Choroid plexus epithelial cell (primary cell): ENCODE measurements around the gene IGLL1.
"Not testable (repeated sequence)": the region's sequence is repeated elsewhere in the genome, so short reads cannot be mapped to it uniquely, and the experiment has no call there.

ENCODE experiments used
- DNase-seq: peaks from one replicate; pipeline ENCODE4 v3.0.0-alpha.2; 2010; ENCODE audit warnings: low read depth
- H3K4me3 ChIP-seq: 2 replicates; pipeline ENCODE4 v1.5.1; 2011; ENCODE audit warnings: low read depth, mild to moderate bottlenecking, control low read depth, low read length, moderate library complexity
- CTCF ChIP-seq: conservative IDR thresholded peaks from 2 replicates; pipeline ENCODE4 v1.5.1; 2011; ENCODE audit warnings: low read depth, mild to moderate bottlenecking, control low read depth, inconsistent platforms, low read length, moderate library complexity

IGLL1 gene

DNA sequence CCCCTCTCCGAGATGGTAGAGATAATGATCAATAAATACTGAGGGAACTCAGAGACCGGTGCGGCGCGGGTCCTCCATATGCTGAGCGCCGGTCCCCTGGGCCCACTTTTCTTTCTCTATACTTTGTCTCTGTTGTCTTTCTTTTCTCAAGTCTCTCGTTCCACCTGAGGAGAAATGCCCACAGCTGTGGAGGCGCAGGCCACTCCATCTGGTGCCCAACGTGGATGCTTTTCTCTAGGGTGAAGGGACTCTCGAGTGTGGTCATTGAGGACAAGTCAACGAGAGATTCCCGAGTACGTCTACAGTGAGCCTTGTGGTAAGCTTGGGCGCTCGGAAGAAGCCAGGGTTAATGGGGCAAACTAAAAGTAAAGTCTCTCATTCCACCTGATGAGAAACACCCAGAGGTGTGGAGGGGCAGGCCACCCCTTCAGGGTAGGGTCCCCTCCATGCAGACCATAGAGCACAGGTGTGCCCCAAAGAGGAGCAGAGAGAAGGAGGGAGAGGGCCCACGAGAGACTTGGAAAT lies 43.2 kb downstream of the IGLL1 start:
- DNase-seq, result no peak
- H3K4me3 ChIP-seq, result no peak overlapping the region
- no peak for TF ChIP-seq CTCF

GRCh38 chr22:23535790-23536661 lies 44.1 kb downstream of the IGLL1 start:
- not testable (repeated sequence) for H3K4me3 ChIP-seq, DNase-seq

GRCh38 chr22:23534851-23535717 lies 45.0 kb downstream of the IGLL1 start:
- no peak for DNase-seq
- H3K4me3 ChIP-seq, result no peak overlapping the region
- no peak for TF ChIP-seq CTCF

- no peak for TF ChIP-seq CTCF
- no peak for DNase-seq
- H3K4me3 ChIP-seq, result no peak overlapping the region
Observed at GRCh38 chr22:23534201-23534850, 45.8 kb downstream of the IGLL1 start.

DNA sequence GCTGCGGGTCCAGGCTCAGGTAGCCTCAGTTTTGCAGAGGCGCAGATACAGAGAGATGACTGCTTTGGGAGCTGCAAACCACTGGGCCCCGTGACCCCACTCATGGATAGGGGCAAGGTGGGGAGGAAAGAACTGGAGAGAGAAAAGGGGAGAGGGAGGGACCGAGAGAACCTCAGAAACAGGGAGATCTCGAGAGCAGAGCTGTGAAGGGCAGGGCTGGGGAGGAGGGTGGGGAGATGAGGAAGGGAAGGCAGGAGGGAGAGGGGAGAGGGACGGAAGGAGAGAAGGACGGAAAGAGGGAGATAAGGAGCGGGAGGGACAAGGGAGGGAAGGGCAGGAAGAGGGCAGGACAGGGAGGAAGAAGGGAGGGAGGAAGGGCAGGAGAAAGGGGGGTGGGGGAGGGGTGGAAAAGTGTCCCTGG lies 46.3 kb downstream of the IGLL1 start:
- TF ChIP-seq CTCF, result no peak
- H3K4me3 ChIP-seq, result no peak overlapping the region
- no peak for DNase-seq

DNA sequence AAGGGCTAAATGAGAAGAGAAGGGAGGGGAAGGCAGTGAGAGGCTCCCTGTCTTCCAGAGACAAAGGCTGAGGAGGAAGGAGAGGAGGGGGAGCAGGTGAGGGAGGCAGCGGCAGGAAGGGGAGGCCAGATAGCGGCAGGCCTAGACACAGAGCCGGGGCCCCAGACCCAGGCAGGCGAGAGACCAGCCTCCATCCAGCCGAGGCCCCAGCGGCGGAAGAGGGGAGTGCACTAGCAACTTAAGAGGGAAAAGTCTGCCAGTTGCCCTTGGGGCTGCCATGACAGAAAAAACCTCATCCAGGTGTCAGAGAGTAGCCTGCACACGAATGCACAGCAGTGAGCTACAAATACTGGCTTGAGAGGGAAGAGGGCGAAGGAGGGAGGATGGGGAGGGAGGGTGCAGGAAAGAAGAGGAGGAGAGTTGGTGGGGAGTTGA lies 46.7 kb downstream of the IGLL1 start:
- TF ChIP-seq CTCF, result peak; percentile 69

DNA sequence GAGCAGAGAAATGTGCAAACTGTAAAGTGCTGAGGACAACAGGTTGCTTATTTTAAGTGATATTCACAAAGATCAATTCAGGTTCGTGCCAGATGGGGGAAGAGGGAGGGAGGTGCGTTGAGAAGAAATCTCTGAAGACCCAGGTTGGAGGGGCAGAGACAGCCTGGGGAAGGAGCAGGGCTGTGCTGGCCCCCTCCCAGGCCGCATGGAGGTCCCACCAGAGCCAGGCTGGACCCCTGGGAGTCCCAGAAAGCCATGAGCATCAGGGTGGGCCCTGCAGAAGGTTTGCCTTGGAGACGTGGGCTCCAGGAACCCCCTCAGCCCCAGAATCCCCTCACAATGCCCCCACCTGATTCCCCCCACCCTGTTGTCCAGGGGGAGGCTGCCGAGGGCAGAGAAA lies 47.4 kb downstream of the IGLL1 start:
- no peak for TF ChIP-seq CTCF
- no peak for DNase-seq

More for the DNA sequence above, 46.7 kb downstream of the IGLL1 start:
- H3K4me3 ChIP-seq, result no peak overlapping the region
- DNase-seq, result peak; percentile 62

More for the DNA sequence above, 47.4 kb downstream of the IGLL1 start:
- no peak overlapping the region for H3K4me3 ChIP-seq
